HG03025 (cell line): ENCODE results near the gene PLLP.

Experiments
- ATAC-seq: cut with Tn5 transposase; IDR thresholded peaks from one replicate; pipeline ENCODE4 v1.9.1; 2021; ENCODE audit warnings: mild to moderate bottlenecking, moderate library complexity; ENCODE audit not compliant: unreplicated experiment, low FRiP score

PLLP gene

DNA sequence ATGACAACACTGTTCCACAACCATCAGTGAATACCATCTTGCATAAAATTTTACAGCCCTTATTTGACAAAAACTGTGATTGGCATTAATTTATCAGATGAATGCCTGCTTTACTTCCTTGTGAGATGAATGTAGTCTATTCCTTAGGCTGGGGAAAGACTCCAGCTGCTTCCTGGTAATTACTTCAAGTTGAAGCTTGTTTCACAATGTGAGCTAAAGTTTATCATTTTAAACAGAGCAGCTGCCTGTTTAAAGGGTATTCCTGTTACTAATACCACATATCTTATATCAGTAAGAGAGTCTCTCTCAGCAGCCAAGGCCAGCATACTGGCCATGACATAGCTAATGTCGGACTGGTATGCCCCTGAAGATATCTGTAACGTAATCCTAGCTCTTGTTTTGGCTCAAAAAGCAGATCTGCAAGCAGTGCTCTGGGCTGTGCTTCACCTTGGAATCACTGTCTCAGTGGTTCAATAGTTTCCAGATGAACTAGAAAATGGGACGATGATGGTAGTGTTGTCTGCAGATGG lies 52.6 kb downstream of the PLLP start:
- no peak for ATAC-seq

DNA sequence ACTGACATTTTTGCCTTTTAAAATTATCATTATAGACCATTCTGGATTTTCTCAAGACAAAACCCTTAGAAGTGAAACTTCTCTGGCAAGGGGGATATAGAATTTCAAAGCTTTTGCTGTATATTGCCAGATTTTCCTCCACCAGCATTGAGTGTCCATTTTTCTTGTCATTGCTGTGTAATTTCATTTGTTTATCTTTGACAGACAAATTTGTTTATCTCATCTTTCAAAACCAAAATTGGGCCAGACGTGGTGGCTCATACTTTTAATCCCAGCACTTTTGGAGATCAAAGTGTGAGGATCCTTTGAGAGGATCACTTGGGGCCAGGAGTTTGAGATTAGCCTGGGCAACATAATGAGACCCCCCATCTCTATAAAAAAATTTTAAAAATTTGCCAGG lies 55.4 kb downstream of the PLLP start:
- ATAC-seq = no peak

DNA sequence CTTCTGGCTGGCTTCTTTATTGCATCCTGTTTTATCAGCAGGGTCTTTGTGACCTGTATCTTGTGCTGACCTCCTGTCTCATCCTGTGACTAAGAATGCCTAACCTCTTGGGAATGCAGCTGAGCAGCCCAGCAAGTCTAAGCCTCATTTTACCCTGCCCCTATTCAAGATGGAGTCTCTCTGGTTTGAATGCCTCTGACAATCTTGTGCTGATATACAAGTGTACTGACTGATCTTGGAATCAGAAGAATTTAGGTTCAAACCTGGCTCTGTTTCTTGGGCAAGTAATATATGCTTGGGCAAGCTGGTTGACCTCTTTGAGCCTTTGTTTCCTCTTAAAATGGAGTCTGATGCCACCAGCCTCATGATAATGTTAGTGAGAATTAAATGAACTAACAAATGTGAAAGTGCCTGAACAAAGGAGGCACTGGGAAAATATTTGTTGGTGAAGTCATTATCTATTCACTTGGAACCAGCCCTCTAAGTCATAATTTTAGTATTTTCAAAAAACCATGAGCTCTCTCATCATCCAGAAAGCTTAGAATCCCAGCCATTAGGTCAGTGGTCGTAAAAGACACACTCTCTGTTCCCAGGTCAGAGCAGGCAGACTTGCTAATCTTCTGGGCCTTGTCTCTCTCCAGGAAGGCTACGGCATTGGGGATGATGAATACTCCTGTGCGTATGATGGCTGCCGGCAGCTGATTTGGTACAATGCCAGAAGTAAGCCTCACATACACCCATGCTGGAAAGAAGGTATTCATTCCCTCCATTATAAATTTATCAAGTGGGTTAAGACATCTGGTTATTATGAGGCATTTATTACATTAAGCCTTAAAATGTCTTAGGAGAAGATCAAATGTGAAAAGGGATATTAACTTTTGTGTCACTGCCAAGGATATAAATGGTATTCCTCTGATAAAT lies 57.5 kb downstream of the PLLP start:
- no peak for ATAC-seq

DNA sequence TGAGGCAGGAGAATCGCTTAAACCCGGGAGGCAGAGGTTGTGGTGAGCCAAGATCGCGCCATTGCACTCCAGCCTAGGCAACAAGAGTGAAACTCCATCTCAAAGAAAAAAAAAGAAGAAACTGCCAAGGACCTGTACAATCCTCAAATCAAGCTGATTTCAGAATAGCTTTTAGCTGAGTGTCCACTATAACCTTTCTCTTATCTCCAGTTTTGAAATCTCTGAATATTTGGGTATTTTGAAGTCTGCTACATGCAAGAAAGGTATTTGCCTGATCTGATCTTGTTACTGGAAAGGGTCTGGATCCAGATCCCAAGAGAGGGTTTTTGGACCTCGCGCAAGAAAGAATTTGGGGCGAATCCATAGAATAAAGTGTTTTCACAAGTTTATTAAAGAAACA lies 58.5 kb downstream of the PLLP start:
- ATAC-seq = no peak

DNA sequence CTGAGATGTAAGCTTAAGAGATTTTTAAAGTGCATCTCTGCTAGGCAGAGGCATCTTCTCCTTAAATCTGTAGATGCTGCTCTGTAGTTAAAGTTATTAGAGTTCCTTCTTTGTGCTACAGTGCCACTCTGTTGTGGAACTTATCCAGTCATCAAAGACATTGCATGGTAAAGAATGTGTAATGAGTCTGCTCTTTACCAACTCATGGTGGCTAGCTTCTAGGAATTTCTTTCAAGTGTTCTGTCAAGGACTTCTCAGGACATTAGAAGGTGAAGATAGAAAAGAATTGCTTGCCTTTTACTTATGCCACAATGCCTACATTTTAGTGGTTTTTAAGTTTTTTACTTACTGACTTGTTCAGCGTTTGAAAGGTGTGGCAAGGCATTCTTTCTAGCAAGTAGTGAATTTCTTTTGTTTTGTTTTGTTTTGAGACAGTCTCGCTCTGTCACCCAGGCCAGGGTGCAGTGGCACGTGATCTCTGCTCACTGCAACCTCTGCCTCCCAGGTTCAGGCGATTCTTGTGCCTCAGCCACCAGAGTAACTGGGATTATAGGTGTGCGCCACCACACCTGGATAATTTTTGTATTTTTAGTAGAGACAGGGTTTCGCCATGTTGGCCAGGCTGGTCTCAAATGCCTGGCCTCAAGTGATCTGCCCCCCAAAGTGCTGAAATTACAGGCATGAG lies 59.7 kb downstream of the PLLP start:
- ATAC-seq = no peak

DNA sequence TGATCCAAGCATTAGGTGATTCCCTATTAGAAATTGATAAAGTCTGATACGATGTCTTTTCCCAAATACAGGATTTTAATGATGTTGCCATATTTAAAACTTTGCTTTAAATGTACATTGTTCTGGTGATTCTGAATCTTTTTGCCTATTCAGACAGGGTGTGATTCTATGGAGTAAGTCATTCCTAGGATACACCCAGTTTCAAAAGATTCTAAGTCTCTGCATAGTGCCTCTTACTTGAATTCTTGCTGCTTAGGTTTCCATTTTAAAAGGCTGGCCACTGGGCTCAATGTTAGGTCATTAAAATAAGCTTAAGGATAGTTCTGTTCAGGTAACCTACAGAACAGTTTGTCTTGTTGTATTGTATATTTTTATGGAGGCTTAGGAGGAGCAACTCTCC lies 61.4 kb downstream of the PLLP start:
- ATAC-seq = no peak

DNA sequence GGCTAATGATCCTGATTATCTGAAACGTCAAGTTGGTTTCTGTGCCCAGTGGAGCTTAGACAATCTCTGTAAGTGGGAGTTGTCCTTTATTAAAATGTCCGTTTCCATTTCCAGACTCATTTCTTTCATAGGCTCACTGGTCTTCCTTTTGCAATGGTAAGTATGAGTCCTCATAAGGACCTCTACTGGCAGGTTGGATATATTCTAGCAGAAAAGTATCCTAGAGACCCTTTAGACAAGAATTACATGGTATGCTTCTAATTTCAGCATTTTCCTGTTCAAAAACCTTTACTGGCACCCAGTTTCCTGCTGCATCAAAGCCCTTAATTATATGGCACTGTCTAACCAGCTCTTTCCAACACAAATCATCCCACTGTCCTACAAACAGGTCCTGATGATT lies 67.5 kb downstream of the PLLP start:
- no peak for ATAC-seq

DNA sequence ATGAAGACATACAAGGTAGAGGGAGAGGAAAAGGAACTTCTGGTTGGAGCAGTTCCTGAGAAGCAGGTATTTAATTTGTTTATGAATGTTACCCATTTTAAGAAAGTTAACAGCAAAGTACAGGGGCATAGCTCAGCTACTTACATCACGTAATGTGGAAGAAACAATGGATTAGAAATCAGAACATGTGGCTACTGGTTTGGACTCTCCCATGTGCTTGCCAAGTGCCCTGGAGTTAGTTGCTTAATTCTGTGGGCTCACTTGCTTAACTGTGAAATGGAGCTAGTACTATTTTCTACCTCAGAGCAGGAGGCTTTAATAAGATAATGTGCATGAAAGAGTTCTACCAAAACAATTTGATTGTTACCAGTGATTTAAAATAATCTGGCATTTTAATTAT lies 71.0 kb downstream of the PLLP start:
- ATAC-seq = no peak

DNA sequence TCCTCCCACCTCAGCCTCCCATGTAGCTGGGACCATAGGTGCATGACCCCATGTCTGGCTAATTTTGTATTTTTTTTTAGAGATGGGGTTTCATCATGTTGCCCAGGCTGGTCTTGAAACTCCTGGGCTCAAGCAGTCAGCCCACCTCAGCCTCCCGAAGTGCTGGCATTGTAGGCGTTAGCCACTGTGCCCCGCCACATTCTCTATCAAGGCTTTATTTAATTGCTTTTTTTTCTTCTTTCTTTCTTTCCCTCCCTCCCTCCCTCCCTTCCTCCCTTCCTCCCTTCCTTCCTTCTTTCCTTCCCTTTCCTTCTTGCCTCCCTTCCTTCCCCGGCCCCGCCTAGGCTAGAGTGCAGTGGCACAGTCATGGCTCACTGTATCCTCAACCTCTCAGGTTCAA lies 74.7 kb downstream of the PLLP start:
- ATAC-seq = no peak

DNA sequence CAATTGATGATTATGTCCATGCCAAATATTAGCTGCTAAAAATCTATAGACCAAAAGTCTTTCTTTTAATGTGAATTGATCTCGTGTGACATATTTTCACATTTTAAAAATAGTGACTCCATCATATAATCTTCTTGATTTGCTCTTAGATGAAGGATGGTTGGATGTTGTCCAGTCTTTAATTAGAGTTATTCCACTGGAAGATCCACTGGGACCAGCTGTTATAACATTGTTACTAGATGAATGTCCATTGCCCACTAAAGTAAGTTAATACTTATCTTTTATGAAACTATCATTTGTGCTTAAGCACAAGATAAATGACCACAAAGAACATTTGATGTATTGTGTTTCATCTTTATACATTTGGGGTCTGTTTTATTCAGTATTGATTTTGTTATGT lies 75.5 kb downstream of the PLLP start:
- ATAC-seq = no peak
